HG03280 (cell line): ENCODE results near the gene SPRR1A.

Experiments used
- ATAC-seq: cut with Tn5 transposase; IDR thresholded peaks from one replicate; pipeline ENCODE4 v1.9.1; 2021; ENCODE audit warnings: mild to moderate bottlenecking, moderate library complexity; ENCODE audit not compliant: unreplicated experiment

The SPRR1A gene

GRCh38 chr1:153025797-153026196, 41.9 kb downstream of the SPRR1A start:
- no peak for ATAC-seq

- no peak for ATAC-seq
Observed at GRCh38 chr1:153028766-153029165, 44.9 kb downstream of the SPRR1A start.

GRCh38 chr1:153030895-153031294, 47.0 kb downstream of the SPRR1A start, which contains the start of gene SPRR1B:
Gene SPRR1B, plus strand, starts transcription at chr1:153031203. Its CDS starts 1,143 bp downstream, at chr1:153032346.
- no peak for ATAC-seq

GRCh38 chr1:153032073-153032472, 48.2 kb downstream of the SPRR1A start:
- ATAC-seq: no peak

- ATAC-seq: no peak
Observed at GRCh38 chr1:153032677-153033308, 48.9 kb downstream of the SPRR1A start.

- ATAC-seq: no peak
Observed at GRCh38 chr1:153035211-153035610, 51.3 kb downstream of the SPRR1A start.
